OCI-LY3 (cell line): ENCODE data around the gene PNMT.

Experiments
- EZH2phosphoT487 ChIP-seq: fragments of 200-600 bp; shearing (Covaris generic); IDR thresholded peaks from 2 replicates; pipeline ENCODE4 v1.6.1; 2018; ENCODE audit warnings: antibody characterized with exemption, mixed run types, low read depth
- TF ChIP-seq, protein P1 (sequence below): fragments of 200-600, 300-600 bp; sonication (generic); IDR thresholded peaks from 2 replicates; pipeline ENCODE4 v1.5.1; 2014; ENCODE audit warnings: antibody characterized with exemption, low read length, low read depth

DNA sequence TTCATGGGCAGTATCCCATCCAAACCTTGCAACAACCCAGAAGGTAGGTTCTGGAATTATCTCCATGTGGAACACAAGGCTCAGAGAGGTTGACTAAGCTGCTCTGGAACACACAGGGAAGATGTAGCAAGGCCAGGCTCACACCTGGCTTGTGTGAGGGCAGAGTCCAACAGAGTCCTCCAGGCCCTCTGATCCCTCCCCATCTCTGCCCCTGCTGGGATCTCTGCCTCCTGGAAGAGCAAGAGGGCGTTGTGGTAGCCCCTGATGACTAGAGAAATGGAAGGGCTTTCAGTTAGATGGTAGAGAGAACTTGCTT, 48.5 kb upstream of the PNMT start:
- TF ChIP-seq, protein P1, sequence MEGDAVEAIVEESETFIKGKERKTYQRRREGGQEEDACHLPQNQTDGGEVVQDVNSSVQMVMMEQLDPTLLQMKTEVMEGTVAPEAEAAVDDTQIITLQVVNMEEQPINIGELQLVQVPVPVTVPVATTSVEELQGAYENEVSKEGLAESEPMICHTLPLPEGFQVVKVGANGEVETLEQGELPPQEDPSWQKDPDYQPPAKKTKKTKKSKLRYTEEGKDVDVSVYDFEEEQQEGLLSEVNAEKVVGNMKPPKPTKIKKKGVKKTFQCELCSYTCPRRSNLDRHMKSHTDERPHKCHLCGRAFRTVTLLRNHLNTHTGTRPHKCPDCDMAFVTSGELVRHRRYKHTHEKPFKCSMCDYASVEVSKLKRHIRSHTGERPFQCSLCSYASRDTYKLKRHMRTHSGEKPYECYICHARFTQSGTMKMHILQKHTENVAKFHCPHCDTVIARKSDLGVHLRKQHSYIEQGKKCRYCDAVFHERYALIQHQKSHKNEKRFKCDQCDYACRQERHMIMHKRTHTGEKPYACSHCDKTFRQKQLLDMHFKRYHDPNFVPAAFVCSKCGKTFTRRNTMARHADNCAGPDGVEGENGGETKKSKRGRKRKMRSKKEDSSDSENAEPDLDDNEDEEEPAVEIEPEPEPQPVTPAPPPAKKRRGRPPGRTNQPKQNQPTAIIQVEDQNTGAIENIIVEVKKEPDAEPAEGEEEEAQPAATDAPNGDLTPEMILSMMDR = no peak
- TF ChIP-seq EZH2phosphoT487 = no peak
